ENCODE measurements around the gene ZMYM4. TPM values are rescaled to one million over a fixed set of nuclear protein-coding genes. Genes with fewer than 3 reads are reported as not detected.
"Not testable (repeated sequence)": the region's sequence is repeated elsewhere in the genome, so short reads cannot be mapped to it uniquely, and the experiment has no call there.

ZMYM4 gene
- total and polyA plus RNA-seq, 8 donors, result 8.8 to 104 (median 23.7) TPM

DNA sequence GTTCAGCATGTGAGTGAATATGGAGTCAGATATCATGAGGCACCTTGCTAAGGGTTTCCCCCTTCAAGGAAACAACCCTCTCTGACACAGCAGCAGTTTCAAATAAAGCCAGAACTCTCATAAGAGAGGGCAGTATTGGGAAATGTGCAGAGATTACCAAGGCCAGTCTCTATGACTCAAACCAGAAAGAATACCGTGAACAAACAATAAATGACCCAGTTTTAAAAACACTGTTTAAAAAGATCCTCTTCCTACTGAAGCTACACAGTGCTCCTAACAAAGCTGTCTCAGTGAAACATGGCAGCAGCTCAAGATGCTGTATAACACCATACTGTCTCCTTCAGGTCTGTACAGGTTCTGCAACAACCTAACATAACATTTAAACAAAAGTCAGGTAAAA is 186.1 kb downstream of the ZMYM4 start:
- TF ChIP-seq POLR2AphosphoS5 (IDR thresholded peaks at IDR 0.05) (no peak), POLR2A (IDR thresholded peaks at IDR 0.05) (no peak), EP300 (IDR thresholded peaks at IDR 0.05) (no peak)
- TF ChIP-seq, protein P1, sequence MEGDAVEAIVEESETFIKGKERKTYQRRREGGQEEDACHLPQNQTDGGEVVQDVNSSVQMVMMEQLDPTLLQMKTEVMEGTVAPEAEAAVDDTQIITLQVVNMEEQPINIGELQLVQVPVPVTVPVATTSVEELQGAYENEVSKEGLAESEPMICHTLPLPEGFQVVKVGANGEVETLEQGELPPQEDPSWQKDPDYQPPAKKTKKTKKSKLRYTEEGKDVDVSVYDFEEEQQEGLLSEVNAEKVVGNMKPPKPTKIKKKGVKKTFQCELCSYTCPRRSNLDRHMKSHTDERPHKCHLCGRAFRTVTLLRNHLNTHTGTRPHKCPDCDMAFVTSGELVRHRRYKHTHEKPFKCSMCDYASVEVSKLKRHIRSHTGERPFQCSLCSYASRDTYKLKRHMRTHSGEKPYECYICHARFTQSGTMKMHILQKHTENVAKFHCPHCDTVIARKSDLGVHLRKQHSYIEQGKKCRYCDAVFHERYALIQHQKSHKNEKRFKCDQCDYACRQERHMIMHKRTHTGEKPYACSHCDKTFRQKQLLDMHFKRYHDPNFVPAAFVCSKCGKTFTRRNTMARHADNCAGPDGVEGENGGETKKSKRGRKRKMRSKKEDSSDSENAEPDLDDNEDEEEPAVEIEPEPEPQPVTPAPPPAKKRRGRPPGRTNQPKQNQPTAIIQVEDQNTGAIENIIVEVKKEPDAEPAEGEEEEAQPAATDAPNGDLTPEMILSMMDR (IDR thresholded peaks at IDR 0.05), result no peak
- Histone ChIP-seq H3K9me3 (no peaks in the 10 kb centered on the region), H3K36me3 (peaks cover 6 to 77% (median 64%) of the 10 kb centered on the region in 4 donors), H3K4me3 (no peak overlapping the region), H3K4me1 (peaks cover 23 to 54% (median 37%) of the 10 kb centered on the region in 4 donors), H3K27me3 (no peaks in the 10 kb centered on the region), H3K27ac (peak overlapping the region in 3 of 5 donors; percentile 9 to 87 (median 56))
- 38 to 70% (median 60%) methylated on average over 1 of the region's 1 CpG for WGBS, 5 donors
- no peak for DNase-seq
- intact Hi-C loops (cut with DNase I; ENCODE audit: low total_unique reads), result loop anchor here (5.0 kb wide), 1 partner anchor 108 kb away; no protein-coding TSS in a partner anchor

- Histone ChIP-seq H3K4me3 (no peak overlapping the region), H3K9me3 (peaks cover 0 to 9% (median 0%) of the 10 kb centered on the region in 4 donors), H3K27ac (no peak overlapping the region), H3K27me3 (no peaks in the 10 kb centered on the region), H3K4me1 (no peaks in the 10 kb centered on the region), H3K36me3 (peaks cover 31 to 97% (median 86%) of the 10 kb centered on the region in 4 donors)
- DNase-seq, result no peak
- 90 to 92% (median 92%) methylated on average over 2 of the region's 2 CpGs for WGBS, 5 donors
- TF ChIP-seq, protein P1 (IDR thresholded peaks at IDR 0.05), result no peak
- intact Hi-C loops (cut with DNase I; ENCODE audit: low total_unique reads), result no loop called here
Measured at GRCh38 chr1:35460796-35461195, 192.3 kb downstream of the ZMYM4 start.

GRCh38 chr1:35461966-35462651 is 193.6 kb downstream of the ZMYM4 start:
- intact Hi-C loops (cut with DNase I; ENCODE audit: low total_unique reads), result no loop called here

GRCh38 chr1:35463232-35463631 is 194.7 kb downstream of the ZMYM4 start:
- Histone ChIP-seq H3K4me1 (no peaks in the 10 kb centered on the region), H3K36me3 (peaks cover 35 to 89% (median 76%) of the 10 kb centered on the region in 4 donors), H3K4me3 (no peak overlapping the region), H3K27ac (no peak overlapping the region), H3K27me3 (no peaks in the 10 kb centered on the region), H3K9me3 (peaks cover 0 to 9% (median 0%) of the 10 kb centered on the region in 4 donors)
- TF ChIP-seq POLR2A (IDR thresholded peaks at IDR 0.05) (no peak), EP300 (IDR thresholded peaks at IDR 0.05) (no peak), POLR2AphosphoS5 (IDR thresholded peaks at IDR 0.05) (no peak)
- TF ChIP-seq, protein P1 (IDR thresholded peaks at IDR 0.05), result no peak
- WGBS, 5 donors, result 83 to 96% (median 92%) methylated on average over 1 to 2 of the region's 2 CpGs
- DNase-seq, result no peak
- intact Hi-C loops (cut with DNase I; ENCODE audit: low total_unique reads), result no loop called here

More at GRCh38 chr1:35461966-35462651, 193.6 kb downstream of the ZMYM4 start:
- no peaks in the 10 kb centered on the region for H3K4me1 ChIP-seq
- H3K36me3 ChIP-seq, result peaks cover 35 to 98% (median 87%) of the 10 kb centered on the region in 4 donors
- H3K27ac ChIP-seq, result no peak overlapping the region
- H3K9me3 ChIP-seq, result peaks cover 0 to 9% (median 0%) of the 10 kb centered on the region in 4 donors
- DNase-seq, result no peak
- TF ChIP-seq, protein P1 (IDR thresholded peaks at IDR 0.05), result no peak
- no peak for TF ChIP-seq EP300 (IDR thresholded peaks at IDR 0.05)
- no peak for TF ChIP-seq POLR2AphosphoS5 (IDR thresholded peaks at IDR 0.05)
- no peak for TF ChIP-seq POLR2A (IDR thresholded peaks at IDR 0.05)
- H3K27me3 ChIP-seq, result no peaks in the 10 kb centered on the region
- H3K4me3 ChIP-seq, result no peak overlapping the region
- WGBS, 5 donors, result 89 to 94% (median 91%) methylated on average over 5 of the region's 5 CpGs

DNA sequence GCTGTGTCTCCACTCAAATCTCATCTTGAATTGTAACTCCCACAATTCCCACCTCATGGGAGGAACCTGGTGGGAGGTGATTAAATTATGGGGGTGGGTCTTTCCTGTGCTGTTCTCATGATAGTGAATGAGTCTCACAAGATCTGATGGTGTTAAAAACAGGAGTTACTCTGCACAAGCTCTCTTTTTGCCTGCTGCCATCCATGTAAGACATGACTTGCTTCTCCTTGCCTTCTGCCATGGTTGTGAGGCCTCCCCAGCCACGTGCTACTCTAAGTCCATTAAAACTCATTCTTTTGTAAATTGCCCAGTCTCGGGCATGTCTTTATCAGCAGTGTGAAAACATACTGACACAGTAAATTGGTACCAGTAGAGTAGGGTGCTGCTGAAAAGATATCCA is 195.2 kb downstream of the ZMYM4 start:
- H3K4me3 ChIP-seq; H3K4me1 ChIP-seq; H3K9me3 ChIP-seq; H3K27ac ChIP-seq; DNase-seq; H3K27me3 ChIP-seq; intact Hi-C loops (cut with DNase I; ENCODE audit: low total_unique reads): not testable (repeated sequence)
- H3K36me3 ChIP-seq, result peaks cover 32 to 91% (median 74%) of the 10 kb centered on the region in 4 donors
- 92 to 96% (median 92%) methylated on average over 2 of the region's 2 CpGs for WGBS, 5 donors

Data from stomach (tissue), 9 donors.